Measurements from ENCODE around the gene GPX4. TPM values are rescaled to one million over a fixed set of nuclear protein-coding genes. Genes with fewer than 3 reads are reported as not detected.

Gene GPX4
- total and polyA plus RNA-seq, 2 donors (not counting 3 experiments of a cell fraction or from before 2014, with no cell fraction given) = 469 to 1,136 TPM

GRCh38 chr19:1101337-1101698, 2.5 kb upstream of the GPX4 start:
- peaks cover 31% of the 10 kb centered on the region for H3K4me1 ChIP-seq (ENCODE audit: control insufficient read depth, extremely low read depth, insufficient read depth, low read length)
- TF ChIP-seq POLR2AphosphoS5 (IDR thresholded peaks at IDR 0.05; ENCODE audit: insufficient read depth, low read depth, low read length) (no peak), JUN (IDR thresholded peaks at IDR 0.05; ENCODE audit: borderline replicate concordance, insufficient read depth, insufficient read length, low read depth) (no peak), MYC (IDR thresholded peaks at IDR 0.05; ENCODE audit: low read depth, low read length) (no peak), MAX (IDR thresholded peaks at IDR 0.05; ENCODE audit: insufficient read depth, insufficient read length) (no peak), CTCF (IDR thresholded peaks at IDR 0.05; ENCODE audit: extremely low read depth in 1 of 2, insufficient read depth in 1 of 2, low read depth in 1 of 2, low read length in 2 of 2) (no peak)
- no peaks in the 10 kb centered on the region for H4K20me1 ChIP-seq (replicated peaks; ENCODE audit: control insufficient read depth, extremely low read depth, insufficient read depth, low read length)
- H3K4me2 ChIP-seq (ENCODE audit: insufficient read depth, low read length) = peak overlapping the region; percentile 58
- DNase-seq (ENCODE audit: low read depth, low spot score) (no peak), FAIRE-seq (no peak)
- CTCF ChIA-PET = interaction anchor here (0.8 to 1.9 kb wide), 3 partner anchors 12 to 143 kb away, joined by 4 to 10 read pairs (median 6); no protein-coding TSS in a partner anchor
- H3K27me3 ChIP-seq (ENCODE audit: control insufficient read depth in 2 of 2, insufficient read depth in 2 of 2, low read length in 2 of 2) = no peaks in the 10 kb centered on the region
- POLR2A ChIA-PET = interaction anchor here (0.6 to 1.2 kb wide), 3 partner anchors 23 to 168 kb away, joined by 3 read pairs; partner anchors contain the start of gene CIRBP
- dilution Hi-C loops (cut with MboI; ENCODE audit: extremely low pct_ligation_motif_present, low sequenced_read_pairs) = no loop called here
- H3K4me3 ChIP-seq (replicated peaks in 1 of 3; ENCODE audit: insufficient read depth in 1 of 3, low read depth in 1 of 3, low read length in 3 of 3) = peak overlapping the region in 1 of 3 experiments; percentile 24
- no TSS peak for BruUV-seq (replicated peaks)
- H2AFZ ChIP-seq (ENCODE audit: low read depth, low read length) = no peak overlapping the region
- peaks cover 13% of the 10 kb centered on the region for H3K79me2 ChIP-seq (ENCODE audit: control insufficient read depth, insufficient read depth, low read length)
- peak overlapping the region; percentile 47 for H3K9ac ChIP-seq (replicated peaks; ENCODE audit: extremely low read depth, insufficient read depth, low read length)
- peak overlapping the region; percentile 93 for H3K27ac ChIP-seq (ENCODE audit: insufficient read depth, low read depth, low read length)
- H3K9me1 ChIP-seq (replicated peaks; ENCODE audit: control insufficient read depth, extremely low read depth, insufficient read depth, low read length) = no peaks in the 10 kb centered on the region
- H3K36me3 ChIP-seq (ENCODE audit: control insufficient read depth in 2 of 2, extremely low read depth in 1 of 2, insufficient read depth in 2 of 2, low read length in 2 of 2) = peaks cover under 1 to 6% of the 10 kb centered on the region in 2 experiments
- intact Hi-C loops (cut with micrococcal nuclease) = loop anchor here (1.0 to 10.0 kb wide), 2 partner anchors 104 to 167 kb away; partner anchors contain the start of gene STK11
- peaks cover 2% of the 10 kb centered on the region for H3K9me3 ChIP-seq (replicated peaks; ENCODE audit: control insufficient read depth, insufficient read depth, low read length)

All from endothelial cell of umbilical vein (primary cell).